Gastroesophageal sphincter (tissue), 4 donors: ENCODE data around the gene UPF3B. TPM values are rescaled to one million over a fixed set of nuclear protein-coding genes. Genes with fewer than 3 reads are reported as not detected.
"Not testable (repeated sequence)": the region's sequence is repeated elsewhere in the genome, so short reads cannot be mapped to it uniquely, and the experiment has no call there.

ENCODE experiments used
- ATAC-seq: fragments of 150-250 bp; one replicate; pipeline ENCODE4 v1.9.1; 2016; ENCODE audit warnings: mild to moderate bottlenecking, moderate library complexity
- H3K27ac ChIP-seq, 4 donors: fragments of 200-600 bp; sonication (generic) in 3 of 4; 1 replicate in 3 of 4; 2 replicates in 1 of 4; pipeline ENCODE4 v1.5.1; 2016 to 2019
- H3K27me3 ChIP-seq: fragments of 200-600 bp; sonication (generic); one replicate; pipeline ENCODE4 v1.5.1; 2019
- H3K36me3 ChIP-seq, 2 donors: fragments of 200-600 bp; sonication (generic); one replicate each; pipeline ENCODE4 v1.5.1; 2019; ENCODE audit warnings: control low read depth in 1 of 2
- H3K4me1 ChIP-seq, 3 donors: fragments of 200-600 bp; sonication (generic); 1 replicate in 2 of 3; 2 replicates in 1 of 3; pipeline ENCODE4 v1.5.1; 2016 to 2019; ENCODE audit warnings: control low read depth in 2 of 3
- H3K4me3 ChIP-seq, 2 donors: fragments of 200-600 bp; sonication (generic); one replicate each; pipeline ENCODE4 v1.5.1; 2019; ENCODE audit warnings: mild to moderate bottlenecking in 1 of 2, moderate library complexity in 1 of 2
- H3K9me3 ChIP-seq, 3 donors: fragments of 200-600 bp; sonication (generic); one replicate each; pipeline ENCODE4 v1.5.1; 2017 to 2019; ENCODE audit warnings: control low read depth in 2 of 3
- CTCF ChIP-seq, 4 experiments: fragments of 200-600 bp in 2 of 4; fragments of 450-650 bp in 2 of 4; sonication (generic) in 1 of 4; IDR thresholded peaks; one replicate each; pipeline ENCODE4 v1.5.1; 2017 to 2019; ENCODE audit warnings: antibody characterized with exemption in 4 of 4, mild to moderate bottlenecking in 2 of 4, moderate library complexity in 2 of 4
- EP300 ChIP-seq: sonication (generic); formaldehyde crosslinking; IDR thresholded peaks from one replicate; pipeline ENCODE4 v1.6.1; 2017; ENCODE audit warnings: antibody characterized with exemption, mild to moderate bottlenecking
- POLR2A ChIP-seq, 2 donors: fragments of 450-650 bp; IDR thresholded peaks; one replicate each; pipeline ENCODE4 v1.6.1; 2017; ENCODE audit warnings: antibody characterized with exemption in 2 of 2, mild to moderate bottlenecking in 2 of 2, moderate library complexity in 1 of 2
- POLR2AphosphoS5 ChIP-seq: sonication (generic); formaldehyde crosslinking; IDR thresholded peaks from one replicate; pipeline ENCODE4 v1.6.1; 2017; ENCODE audit warnings: antibody characterized with exemption
- WGBS, 2 donors: methylation state at CpG; one replicate each; pipeline ENCODE4 v1.1.5; 2018; ENCODE audit warnings: low coverage in 1 of 2; 5-methylcytosine and 5-hydroxymethylcytosine counted together
- total RNA-seq, 4 donors: library from RNA; depleted of rRNA; stranded (reverse); fragments of >200 nt; gene quantifications; one replicate each; pipeline ENCODE4 v1.1.0, GENCODE V29; 2016

UPF3B gene
- total RNA-seq: 1 to 10 TPM; 3.9 to 7.0 (median 4.3) TPM

- peak; percentile 97 for ATAC-seq
- Histone ChIP-seq H3K27ac (peak within 1 kb of the TSS; percentile 85 to 98 (median 89)), H3K4me3 (peak within 1 kb of the TSS; percentile 67 to 90), H3K9me3 (no peaks in the 10 kb centered on the region), H3K27me3 (no peaks in the 10 kb centered on the region), H3K36me3 (peaks cover 0 to 32% of the 10 kb centered on the region in 2 donors), H3K4me1 (peaks cover 0 to 9% (median 0%) of the 10 kb centered on the region in 3 donors)
- 0 to 18% methylated on average over 6 to 13 of the region's 54 CpGs for WGBS, 2 donors
- TF ChIP-seq POLR2A (IDR thresholded peaks at IDR 0.05) (peak; percentile 32 to 38), CTCF (IDR thresholded peaks at IDR 0.05) (peak in 1 of 4 experiments; percentile 19), POLR2AphosphoS5 (peak; percentile 33), EP300 (no peak)
Measured at GRCh38 chrX:119852382-119853353, at the start of gene UPF3B. UPF3B (minus strand) TSS chrX:119852963; CDS start chrX:119852928, 35 bp downstream.

GRCh38 chrX:119900976-119901375 lies 48.2 kb upstream of the UPF3B start:
- H3K4me3 ChIP-seq: no peak overlapping the region
- no peak for TF ChIP-seq CTCF (IDR thresholded peaks at IDR 0.05)
- no peak for TF ChIP-seq POLR2AphosphoS5
- TF ChIP-seq EP300: no peak
- no peak for TF ChIP-seq POLR2A (IDR thresholded peaks at IDR 0.05)
- H3K9me3 ChIP-seq: no peaks in the 10 kb centered on the region
- H3K36me3 ChIP-seq: no peaks in the 10 kb centered on the region
- no peak overlapping the region for H3K27ac ChIP-seq
- WGBS, 2 donors: 55 to 87% methylated on average over 1 of the region's 1 CpG
- H3K27me3 ChIP-seq: no peaks in the 10 kb centered on the region
- no peaks in the 10 kb centered on the region for H3K4me1 ChIP-seq
- no peak for ATAC-seq

GRCh38 chrX:119899125-119899524 lies 46.4 kb upstream of the UPF3B start:
- Histone ChIP-seq H3K36me3 (no peaks in the 10 kb centered on the region), H3K4me1 (no peaks in the 10 kb centered on the region), H3K4me3 (no peak overlapping the region), H3K9me3 (no peaks in the 10 kb centered on the region), H3K27me3 (no peaks in the 10 kb centered on the region), H3K27ac (no peak overlapping the region)
- no peak for ATAC-seq
- WGBS, 2 donors: 6 to 21% methylated on average over 2 of the region's 2 CpGs
- TF ChIP-seq POLR2A (IDR thresholded peaks at IDR 0.05) (no peak), CTCF (IDR thresholded peaks at IDR 0.05) (no peak), EP300 (no peak), POLR2AphosphoS5 (no peak)

- ATAC-seq: no peak
- Histone ChIP-seq H3K36me3 (no peaks in the 10 kb centered on the region), H3K4me3 (no peak within 1 kb of the TSS), H3K9me3 (no peaks in the 10 kb centered on the region), H3K27me3 (no peaks in the 10 kb centered on the region), H3K4me1 (no peaks in the 10 kb centered on the region), H3K27ac (no peak within 1 kb of the TSS)
- no peak for TF ChIP-seq POLR2A (IDR thresholded peaks at IDR 0.05)
- no peak for TF ChIP-seq POLR2AphosphoS5
- no peak for TF ChIP-seq EP300
- no peak for TF ChIP-seq CTCF (IDR thresholded peaks at IDR 0.05)
- 40 to 63% methylated on average over 1 to 2 of the region's 4 CpGs for WGBS, 2 donors
Measured at GRCh38 chrX:119895843-119896326, 43.1 kb upstream of the UPF3B start, which contains the start of gene AKAP14. AKAP14 (plus strand) TSS chrX:119895893; CDS start chrX:119903224, 7,331 bp downstream.

- ATAC-seq, H3K27ac ChIP-seq, H3K4me3 ChIP-seq, H3K9me3 ChIP-seq, H3K27me3 ChIP-seq, H3K36me3 ChIP-seq: not testable (repeated sequence)
- 48 to 59% methylated on average over 10 to 15 of the region's 16 CpGs for WGBS, 2 donors
- H3K4me1 ChIP-seq: peaks cover 0 to 10% (median 0%) of the 10 kb centered on the region in 3 donors
Measured at GRCh38 chrX:119891961-119892692, 39.4 kb upstream of the UPF3B start.

- not testable (repeated sequence) for H3K4me3 ChIP-seq, H3K9me3 ChIP-seq, H3K36me3 ChIP-seq, H3K27ac ChIP-seq, H3K27me3 ChIP-seq, ATAC-seq
- peaks cover 0 to 10% (median 0%) of the 10 kb centered on the region in 3 donors for H3K4me1 ChIP-seq
- WGBS, 2 donors: no CpG with 5 or more reads among the region's 36 CpGs
Measured at GRCh38 chrX:119890626-119891025, 37.9 kb upstream of the UPF3B start.
